Lower leg skin (tissue), 3 donors: Measurements from ENCODE around the gene TMIGD2.

Experiments
- CTCF ChIP-seq, 3 donors: fragments of 450-650 bp; IDR thresholded peaks; one replicate each; pipeline ENCODE4 v1.5.1; 2016; ENCODE audit warnings: antibody characterized with exemption in 3 of 3, mild to moderate bottlenecking in 3 of 3, moderate library complexity in 2 of 3
- POLR2A ChIP-seq, 2 donors: fragments of 450-650 bp; IDR thresholded peaks; one replicate each; pipeline ENCODE4 v1.6.1; 2016 to 2017; ENCODE audit warnings: antibody characterized with exemption in 2 of 2, mild to moderate bottlenecking in 1 of 2, moderate library complexity in 1 of 2

GRCh38 chr19:4258181-4258580, 44.0 kb downstream of the TMIGD2 start:
- TF ChIP-seq CTCF (IDR thresholded peaks at IDR 0.05): no peak
- no peak for TF ChIP-seq POLR2A (IDR thresholded peaks at IDR 0.05)
